Stimulated activated CD4-positive, alpha-beta T cell treated with anti-CD3 and anti-CD28 coated beads, Interleukin-12 subunit alpha, Interleukin-12 subunit beta, amount 100 ng/mL, for 24 hours (primary cell): ENCODE measurements around the gene SPIN2B.
"Not testable (repeated sequence)": the region's sequence is repeated elsewhere in the genome, so short reads cannot be mapped to it uniquely, and the experiment has no call there.

Source experiments
- DNase-seq, 2 experiments: peaks; one replicate each; pipeline ENCODE4 v3.0.0-alpha.2; 2020; ENCODE audit warnings: low read depth in 2 of 2

Gene SPIN2B

GRCh38 chrX:57121162-57121755 is at the start of gene SPIN2B:
SPIN2B (minus strand) TSS chrX:57121548.
- DNase-seq = peak; percentile 55 to 72

GRCh38 chrX:57156397-57157049 is 35.2 kb upstream of the SPIN2B start:
- no peak for DNase-seq

GRCh38 chrX:57155171-57155570 is 33.8 kb upstream of the SPIN2B start:
- DNase-seq = no peak

- not testable (repeated sequence) for DNase-seq
These were observed 30.9 kb upstream of the SPIN2B start for GRCh38 chrX:57152222-57152621.

- DNase-seq = no peak
These were observed 17.3 kb upstream of the SPIN2B start for GRCh38 chrX:57138674-57139073.

- DNase-seq = no peak
These were observed 16.2 kb upstream of the SPIN2B start for GRCh38 chrX:57137501-57137900.

- not testable (repeated sequence) for DNase-seq
These were observed 15.7 kb upstream of the SPIN2B start, which contains the start of gene SPIN2A for GRCh38 chrX:57137073-57137472. SPIN2A (minus strand) TSS chrX:57137397; CDS start chrX:57136597, 800 bp downstream.

GRCh38 chrX:57136589-57136988 is 15.2 kb upstream of the SPIN2B start:
- not testable (repeated sequence) for DNase-seq

GRCh38 chrX:57135287-57135686 is 13.9 kb upstream of the SPIN2B start:
- no peak for DNase-seq

GRCh38 chrX:57134702-57135101 is 13.4 kb upstream of the SPIN2B start:
- no peak for DNase-seq

- no peak for DNase-seq
These were observed 12.4 kb upstream of the SPIN2B start for GRCh38 chrX:57133706-57134105.

- DNase-seq = not testable (repeated sequence)
These were observed 11.9 kb upstream of the SPIN2B start for GRCh38 chrX:57133284-57133683.

- DNase-seq = no peak
These were observed 10.7 kb upstream of the SPIN2B start for GRCh38 chrX:57132046-57132445.

- DNase-seq = no peak
These were observed 468 bp upstream of the SPIN2B start for GRCh38 chrX:57121816-57122215.

GRCh38 chrX:57120619-57121161 is 658 bp downstream of the SPIN2B start:
- not testable (repeated sequence) for DNase-seq

GRCh38 chrX:57119416-57119815 is 1.9 kb downstream of the SPIN2B start:
- no peak for DNase-seq

GRCh38 chrX:57117566-57117965 is 3.8 kb downstream of the SPIN2B start:
- not testable (repeated sequence) for DNase-seq

GRCh38 chrX:57104921-57105398 is 16.4 kb downstream of the SPIN2B start:
- DNase-seq = no peak

- no peak for DNase-seq
These were observed 16.9 kb downstream of the SPIN2B start for GRCh38 chrX:57104406-57104805.

- no peak for DNase-seq
These were observed 17.9 kb downstream of the SPIN2B start for GRCh38 chrX:57103489-57103888.

GRCh38 chrX:57102918-57103317 is 18.4 kb downstream of the SPIN2B start:
- not testable (repeated sequence) for DNase-seq

- DNase-seq = no peak
These were observed 38.2 kb downstream of the SPIN2B start for GRCh38 chrX:57083143-57083542.

- no peak for DNase-seq
These were observed 46.9 kb downstream of the SPIN2B start for GRCh38 chrX:57074458-57074857.
